GM20431 (cell line): ENCODE measurements around the gene LRMDA.
"Not testable (repeated sequence)": the region's sequence is repeated elsewhere in the genome, so short reads cannot be mapped to it uniquely, and the experiment has no call there.

Experiments
- in situ Hi-C: fragments of 300-500 bp; cut with MseI, MboI; formaldehyde crosslinking; loops from one replicate; pipeline ENCODE4 v1.15.0; 2020; ENCODE audit warnings: low sequenced_read_pairs; ENCODE audit not compliant: unreplicated experiment

Gene LRMDA

DNA sequence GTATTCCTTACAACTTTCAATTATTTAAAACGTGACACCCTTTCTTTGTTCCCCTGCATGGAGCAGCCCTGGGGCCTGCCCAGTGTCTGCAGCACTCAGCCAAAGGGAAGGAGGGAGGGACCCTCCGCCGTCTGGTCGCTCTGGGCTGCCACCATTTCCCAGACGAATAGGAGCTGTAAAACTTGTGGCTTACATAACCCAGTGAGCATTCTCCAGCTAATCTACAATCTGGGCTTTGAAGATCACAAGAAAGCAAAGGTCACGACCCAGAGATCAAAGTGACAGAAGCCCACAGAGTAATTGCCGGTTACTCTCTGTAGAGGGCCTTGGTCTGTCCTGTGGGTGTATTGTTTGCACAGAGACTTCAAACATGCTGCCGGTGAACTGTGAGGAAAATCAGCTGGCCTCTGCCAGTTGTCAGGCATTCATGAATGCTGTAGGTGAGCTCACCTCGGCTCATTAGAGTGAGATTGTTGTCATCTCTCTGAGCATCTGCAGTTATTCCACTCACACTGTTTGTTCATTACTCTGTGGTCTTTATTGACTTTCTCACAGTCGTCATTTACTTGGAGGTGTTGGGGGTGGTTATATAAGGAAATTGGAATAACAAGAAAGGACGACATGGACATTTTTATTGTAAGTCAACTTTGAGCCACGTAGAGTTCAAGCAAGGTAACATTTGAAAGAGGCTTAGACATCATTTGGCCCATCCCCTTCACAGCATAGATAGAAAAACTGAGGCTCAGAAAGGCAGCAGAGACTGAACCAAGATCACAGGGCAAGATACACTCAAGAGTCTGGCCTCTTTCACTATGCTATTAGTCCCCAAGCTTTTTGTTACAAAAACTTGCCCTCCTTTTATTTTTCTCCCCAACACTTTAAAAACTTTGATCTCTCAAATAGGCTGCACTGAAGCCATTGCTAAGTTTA is 619.8 kb downstream of the LRMDA start:
- in situ Hi-C loops, result no loop called here

GRCh38 chr10:76052682-76053503 is 621.5 kb downstream of the LRMDA start:
- in situ Hi-C loops, result no loop called here

DNA sequence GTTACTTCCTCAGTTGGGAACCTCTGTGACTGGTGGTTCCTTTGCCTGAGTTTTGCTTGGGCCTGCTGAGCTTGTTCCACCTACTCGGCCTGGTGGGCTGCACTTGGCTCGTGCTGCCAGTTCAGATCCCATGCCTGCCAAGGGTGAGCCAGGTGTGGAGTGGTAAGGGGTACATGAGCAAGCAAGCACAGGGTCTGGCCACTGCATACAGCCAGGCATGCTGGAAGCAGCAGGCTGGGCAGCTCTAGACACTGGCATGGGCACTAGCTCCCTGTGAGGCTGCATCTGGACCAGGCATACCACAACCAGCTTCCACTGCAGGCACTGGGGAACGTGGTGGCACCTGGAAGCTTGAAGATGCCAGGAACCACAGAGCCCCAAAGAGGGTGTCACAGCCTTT is 624.0 kb downstream of the LRMDA start:
- in situ Hi-C loops, result no loop called here

- in situ Hi-C loops, result no loop called here
Measured at GRCh38 chr10:76055963-76056362, 624.5 kb downstream of the LRMDA start.

DNA sequence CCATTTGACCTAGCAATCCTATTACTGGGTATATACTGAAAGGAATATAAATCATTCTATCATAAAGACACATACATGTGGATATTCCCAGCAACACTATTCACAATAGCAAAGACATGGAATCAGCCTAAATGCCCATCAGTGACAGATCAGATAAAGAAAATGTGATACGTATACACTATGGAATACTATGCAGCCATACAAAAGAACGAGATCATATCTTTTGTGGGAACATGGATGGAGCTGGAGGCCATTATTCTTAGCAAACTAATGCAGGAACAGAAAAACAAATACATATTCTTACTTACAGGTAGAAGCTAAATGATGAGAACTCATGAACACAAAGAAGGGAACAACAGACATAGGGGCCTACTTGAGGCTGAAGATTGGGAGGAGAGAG is 629.6 kb downstream of the LRMDA start:
- in situ Hi-C loops, result not testable (repeated sequence)

DNA sequence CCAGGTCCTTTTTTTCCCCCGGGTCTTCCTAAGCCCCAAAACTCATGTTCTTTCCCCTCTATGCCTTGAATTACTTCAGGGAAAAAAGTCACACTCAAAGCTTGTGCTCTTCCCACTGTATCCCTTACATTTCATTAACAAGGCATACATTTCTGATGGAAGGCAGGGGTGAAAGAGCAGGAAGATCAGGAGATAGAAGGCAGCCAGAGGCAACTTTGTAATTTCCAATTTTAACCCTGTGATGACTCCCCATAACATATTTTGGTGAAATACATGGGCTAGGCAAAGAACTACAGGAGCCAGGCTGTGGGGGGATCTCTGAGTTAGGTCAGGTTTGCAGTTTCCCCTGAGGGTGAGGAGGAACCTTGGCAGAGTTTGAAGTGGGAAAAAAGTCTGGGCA is 635.0 kb downstream of the LRMDA start:
- in situ Hi-C loops, result no loop called here

DNA sequence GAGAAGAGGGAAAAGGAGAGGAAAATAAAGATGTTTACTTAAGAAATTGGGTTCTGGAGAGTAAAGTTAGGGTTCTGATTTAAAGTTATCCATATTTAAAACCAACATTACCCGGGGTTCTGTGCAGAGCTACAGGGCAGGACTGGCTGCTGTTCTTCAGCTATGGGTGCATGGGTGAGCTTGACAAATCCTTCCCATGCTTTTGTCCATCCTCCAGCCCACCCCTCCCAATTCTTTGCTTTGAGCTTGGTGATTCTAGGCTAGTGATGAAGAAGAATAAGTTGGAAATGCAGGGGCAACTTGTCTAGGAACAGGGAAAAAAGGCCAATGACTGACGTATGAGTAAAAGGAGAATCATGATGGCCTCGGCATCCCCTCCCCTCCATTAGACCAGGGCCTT is 636.0 kb downstream of the LRMDA start:
- in situ Hi-C loops, result no loop called here

GRCh38 chr10:76068856-76069255 is 637.4 kb downstream of the LRMDA start:
- in situ Hi-C loops, result no loop called here

DNA sequence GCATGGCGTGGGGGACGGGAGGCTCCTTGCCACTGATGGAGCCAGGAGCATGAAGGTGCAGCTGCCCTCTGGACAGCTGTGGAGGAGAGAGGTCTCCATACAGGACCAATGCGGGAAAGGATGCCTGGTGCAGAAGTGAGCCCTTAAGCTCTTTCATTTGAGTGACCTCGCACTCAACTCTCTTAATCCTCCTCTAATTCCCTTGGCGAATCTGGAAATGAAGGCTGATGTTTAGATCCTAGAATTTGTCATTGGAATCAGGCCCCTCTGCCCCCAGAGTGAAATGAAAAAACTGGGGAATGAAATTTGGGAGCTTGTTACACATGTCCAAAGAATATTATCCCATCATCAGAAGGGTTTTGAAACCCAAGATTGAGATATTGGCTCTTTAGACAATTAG is 639.5 kb downstream of the LRMDA start:
- in situ Hi-C loops, result no loop called here

DNA sequence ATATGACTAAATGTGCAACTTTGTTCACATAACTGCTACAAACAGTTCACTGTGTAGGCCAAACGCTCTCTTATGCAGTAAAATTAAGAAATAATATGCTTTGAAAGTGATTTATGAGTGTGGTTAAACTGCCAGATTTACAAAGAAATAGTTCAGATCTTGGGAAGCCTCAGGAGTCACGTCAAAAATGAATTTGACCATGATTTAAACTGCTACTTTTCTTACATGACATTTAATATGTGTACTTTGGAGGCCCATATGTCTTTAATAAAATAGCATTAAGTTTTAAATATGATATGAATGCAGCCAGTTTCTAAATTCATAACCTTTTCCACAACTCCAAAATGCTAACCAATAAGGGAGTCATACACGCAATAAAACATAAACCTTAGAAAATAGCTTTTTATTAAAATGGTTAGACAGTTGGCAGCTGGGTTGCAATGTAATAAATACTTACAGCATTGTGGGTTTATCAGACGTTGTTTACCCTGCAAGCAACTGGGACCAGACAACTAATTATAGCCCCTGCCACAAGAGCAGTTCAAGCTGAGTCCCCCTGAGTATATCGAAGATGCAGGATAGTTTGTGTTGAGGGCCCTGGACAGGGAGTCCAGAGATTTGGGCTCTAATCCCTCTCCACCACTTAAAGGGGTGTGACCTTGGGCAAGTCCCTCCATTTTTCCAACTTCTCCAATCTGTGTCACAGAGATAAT is 640.4 kb downstream of the LRMDA start:
- in situ Hi-C loops, result no loop called here

GRCh38 chr10:76072384-76072783 is 641.0 kb downstream of the LRMDA start:
- in situ Hi-C loops, result no loop called here

DNA sequence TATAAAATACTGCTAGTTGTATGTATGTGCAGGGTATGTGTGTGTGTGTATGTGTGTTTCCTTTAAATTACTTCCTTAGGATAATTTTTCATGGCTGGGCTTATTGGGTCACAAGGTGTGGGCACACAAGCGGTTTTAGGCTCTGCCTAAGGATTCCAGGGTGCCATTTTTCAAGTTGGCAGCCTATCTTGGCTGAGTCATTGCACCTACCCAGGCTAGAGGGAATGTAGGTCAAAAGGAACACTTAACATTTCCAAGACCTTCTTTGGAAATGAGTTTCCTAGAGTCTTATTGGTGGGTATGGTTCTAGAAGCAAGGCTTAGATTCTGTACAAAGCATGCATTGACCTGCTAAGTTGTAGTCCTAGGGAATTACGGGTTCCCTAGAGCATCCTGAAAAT is 642.1 kb downstream of the LRMDA start:
- in situ Hi-C loops, result no loop called here

- in situ Hi-C loops, result no loop called here
Measured at GRCh38 chr10:76074659-76075058, 643.2 kb downstream of the LRMDA start.

- in situ Hi-C loops, result no loop called here
Measured at GRCh38 chr10:76080451-76080850, 649.0 kb downstream of the LRMDA start.

GRCh38 chr10:76080991-76081390 is 649.6 kb downstream of the LRMDA start:
- in situ Hi-C loops, result no loop called here

- in situ Hi-C loops, result no loop called here
Measured at GRCh38 chr10:76082232-76082631, 650.8 kb downstream of the LRMDA start.

DNA sequence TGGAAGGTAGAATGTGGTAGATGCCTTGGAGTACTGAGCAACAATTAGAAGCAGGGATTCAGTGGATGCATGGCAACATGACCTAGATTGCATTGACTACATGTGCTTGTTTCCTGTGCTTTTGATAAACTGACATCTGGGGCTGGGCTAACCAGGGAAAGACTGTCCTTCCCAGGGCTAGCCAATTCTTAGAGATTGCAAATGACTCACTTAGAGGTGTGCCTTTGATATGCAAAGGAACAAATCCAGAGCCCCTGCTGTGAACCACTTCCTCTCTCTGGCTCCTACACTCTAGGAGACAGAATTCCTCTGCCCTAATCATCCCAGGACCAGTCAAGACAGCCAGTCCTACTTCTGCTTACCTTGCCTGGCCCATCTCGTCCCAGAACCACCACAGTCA is 651.5 kb downstream of the LRMDA start:
- in situ Hi-C loops, result no loop called here

GRCh38 chr10:76085002-76085816 is 653.8 kb downstream of the LRMDA start:
- in situ Hi-C loops, result no loop called here

DNA sequence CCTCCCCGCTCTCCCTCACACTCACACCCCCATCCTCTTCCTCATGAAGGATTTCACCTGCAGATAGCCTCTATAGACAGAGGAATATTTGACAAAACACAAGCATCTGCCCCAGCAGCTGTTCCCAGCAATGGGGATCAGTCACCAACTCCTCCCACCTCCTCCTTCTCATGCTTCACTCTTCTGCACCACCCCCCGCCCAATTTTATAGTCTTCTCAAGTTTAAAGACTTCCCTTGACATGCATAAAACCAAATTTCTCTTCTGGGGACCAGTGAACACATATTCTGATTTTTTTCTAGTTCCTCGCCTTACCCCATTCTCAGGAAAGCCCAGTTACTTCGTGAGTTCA is 654.4 kb downstream of the LRMDA start:
- in situ Hi-C loops, result no loop called here
